ENCODE data around the gene HPS4.
"Not testable (repeated sequence)": the region's sequence is repeated elsewhere in the genome, so short reads cannot be mapped to it uniquely, and the experiment has no call there.

The HPS4 gene

DNA sequence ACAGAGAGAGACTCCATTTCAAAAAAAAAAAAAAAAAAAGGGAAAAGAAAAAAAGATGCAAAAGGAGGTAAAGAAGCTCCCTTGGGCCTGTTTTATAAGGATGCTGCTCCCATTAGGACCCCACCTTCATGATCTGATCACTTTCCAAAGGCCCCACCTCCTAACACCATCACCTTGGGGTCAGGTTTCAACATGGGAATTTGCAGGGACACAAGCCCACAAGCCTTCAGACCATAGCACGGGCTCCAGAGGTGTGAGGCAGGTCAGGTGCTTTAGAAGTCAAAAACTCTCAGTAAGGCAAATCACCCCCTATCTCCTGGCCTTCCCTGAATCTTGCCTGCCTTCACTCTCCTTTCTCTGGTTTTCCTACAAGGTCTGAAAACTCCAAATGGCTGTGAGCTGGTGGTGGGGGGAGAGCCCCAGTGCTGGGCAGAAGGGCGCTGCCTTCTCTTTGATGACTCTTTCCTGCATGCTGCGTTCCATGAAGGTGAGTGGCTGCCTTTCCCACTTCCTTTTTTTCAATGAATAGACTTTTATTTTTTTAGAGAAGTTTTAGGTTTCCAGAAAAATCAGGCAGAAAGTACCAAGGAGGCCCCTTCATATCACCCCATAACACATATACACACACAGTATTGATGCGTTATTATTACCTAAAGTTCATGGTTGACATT is 41.4 kb downstream of the HPS4 start:
- DNase-seq (ENCODE audit: low spot score), result no peak

DNA sequence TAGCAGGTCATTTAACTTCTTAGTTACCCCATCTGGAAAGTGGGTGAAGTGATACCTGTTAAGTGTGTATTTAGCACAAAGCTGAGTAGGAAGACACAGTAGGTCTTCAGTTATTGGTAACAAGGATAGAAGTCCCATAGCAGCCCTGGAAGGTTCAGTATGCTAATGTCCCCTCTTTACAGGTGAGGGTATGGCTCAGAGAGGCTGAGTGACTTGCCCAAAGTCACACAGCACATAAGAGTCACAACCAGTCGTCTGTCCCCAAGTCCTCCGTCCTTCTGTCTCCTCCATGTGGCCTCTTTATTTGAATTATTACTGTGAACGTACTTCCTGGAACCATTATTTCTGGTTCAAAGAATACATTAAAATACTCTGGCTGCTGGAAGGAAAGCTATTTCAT is 44.0 kb downstream of the HPS4 start:
- DNase-seq (ENCODE audit: low spot score), result no peak

DNA sequence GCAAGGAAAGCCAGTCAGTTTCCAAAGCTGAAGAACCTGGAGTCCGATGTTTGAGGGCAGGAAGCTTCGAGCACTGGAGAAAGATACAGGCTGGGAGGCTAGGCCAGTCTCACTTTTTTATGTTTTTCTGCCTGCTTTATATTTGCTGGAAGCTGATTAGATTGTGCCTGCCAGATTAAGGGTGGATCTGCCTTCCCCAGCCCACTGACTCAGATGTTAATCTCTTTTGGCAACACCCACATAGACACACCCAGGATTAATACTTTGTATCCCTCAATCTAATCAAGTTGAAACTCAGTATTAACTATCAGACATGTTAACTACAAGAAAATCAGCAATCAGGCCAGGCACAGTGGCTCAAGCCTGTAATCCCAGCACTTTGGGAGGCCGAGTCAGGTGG is 44.8 kb downstream of the HPS4 start:
- DNase-seq (ENCODE audit: low spot score), result not testable (repeated sequence)

DNA sequence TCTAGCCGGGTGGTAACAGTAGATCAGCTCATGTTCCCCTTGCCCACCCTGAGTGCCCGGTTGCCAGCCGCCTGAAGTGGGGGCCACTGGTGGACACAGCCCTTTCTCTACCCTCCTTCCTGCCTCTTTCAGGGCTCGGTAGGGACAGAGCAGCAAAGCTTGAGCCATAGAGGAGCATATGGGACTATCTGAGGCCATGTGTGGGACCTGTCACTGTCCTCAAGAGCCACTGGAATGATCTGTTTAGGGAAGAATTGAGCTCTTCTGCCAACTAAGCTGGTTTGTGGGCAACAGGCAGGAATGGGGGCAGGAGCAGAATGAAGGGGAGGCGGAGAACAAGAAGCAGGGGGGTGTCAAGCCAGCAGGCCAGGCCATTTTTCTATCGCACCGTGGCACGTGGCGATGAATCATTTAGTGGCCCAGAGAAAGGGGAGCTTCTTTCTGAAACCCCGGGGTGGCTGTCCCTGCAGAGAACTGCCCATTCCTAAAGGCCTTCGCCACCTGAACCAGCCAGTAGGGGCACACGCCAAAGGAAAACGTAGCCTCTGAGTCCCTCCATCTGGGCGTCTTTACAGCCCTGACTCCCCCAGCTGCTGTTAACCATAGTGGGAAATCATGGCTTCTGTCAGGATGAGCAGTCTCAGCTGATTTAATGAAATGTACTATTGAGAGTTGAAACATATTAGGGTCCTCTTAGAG is 45.7 kb downstream of the HPS4 start:
- no peak for DNase-seq (ENCODE audit: low spot score)

DNA sequence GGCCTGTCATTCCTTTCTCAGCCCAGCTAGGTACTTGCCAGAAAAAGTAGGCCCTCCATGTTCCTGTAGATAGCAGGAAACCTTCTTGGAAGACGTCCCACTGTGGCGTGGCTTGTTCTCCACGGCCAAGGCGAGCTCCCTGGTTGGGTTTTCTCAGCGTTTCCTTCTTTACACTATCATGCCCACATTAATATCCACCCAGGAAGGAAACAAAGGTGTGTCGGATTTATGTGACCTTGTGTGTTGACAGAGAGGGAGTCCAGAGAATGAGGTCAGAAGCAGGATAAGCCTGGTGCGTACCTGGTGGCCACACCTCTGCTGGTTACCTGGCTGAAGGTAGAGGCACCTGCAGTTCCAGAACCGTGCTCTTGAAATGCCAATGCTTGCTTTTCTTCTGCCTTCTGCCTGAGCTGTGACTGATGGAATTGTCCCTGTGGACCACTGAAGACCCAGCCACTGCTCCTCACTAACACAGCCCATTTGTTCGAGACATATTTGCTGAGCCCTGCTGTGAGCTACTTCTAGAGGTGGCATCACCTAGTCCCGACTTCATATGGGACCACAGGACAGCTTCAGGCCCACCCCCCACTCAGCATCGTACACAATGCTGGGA is 46.6 kb downstream of the HPS4 start:
- DNase-seq (ENCODE audit: low spot score), result no peak

DNA sequence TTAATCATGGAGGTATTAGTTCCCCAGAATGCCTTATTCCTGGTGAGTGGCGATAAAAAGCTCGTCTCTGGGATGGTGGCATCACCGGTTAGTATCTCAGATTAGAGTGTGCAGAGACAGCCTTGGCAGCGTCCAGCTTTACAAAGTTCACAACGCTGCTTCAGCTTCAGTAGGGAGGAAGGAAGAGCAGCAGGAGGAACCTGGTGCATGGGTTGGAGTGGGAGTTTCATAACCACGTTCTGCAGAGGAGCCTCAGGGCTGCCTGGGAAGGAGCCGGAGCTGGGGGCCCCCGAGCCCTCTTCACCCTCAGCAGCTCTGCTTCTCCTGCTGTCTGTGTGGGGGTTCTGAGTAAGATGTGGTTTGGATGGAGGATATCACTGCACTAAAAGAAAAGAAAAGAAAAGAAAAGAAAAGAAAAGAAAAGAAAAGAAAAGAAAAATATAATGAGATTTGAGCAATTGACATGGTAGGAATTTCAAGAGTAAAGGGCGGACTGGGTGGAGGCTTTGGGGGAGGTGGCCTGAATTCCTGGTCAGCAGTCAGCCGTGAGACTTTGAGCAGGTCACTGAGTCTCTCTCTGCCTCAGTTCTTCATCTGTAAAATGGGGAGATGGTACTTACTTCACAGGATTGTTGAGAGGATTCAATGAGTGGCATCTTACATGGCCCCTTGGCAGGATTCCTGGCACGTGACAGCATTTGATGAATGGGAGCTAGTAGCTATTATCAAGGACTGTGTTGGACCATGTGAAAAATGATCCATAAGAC is 48.1 kb downstream of the HPS4 start:
- DNase-seq (ENCODE audit: low spot score), result no peak

DNA sequence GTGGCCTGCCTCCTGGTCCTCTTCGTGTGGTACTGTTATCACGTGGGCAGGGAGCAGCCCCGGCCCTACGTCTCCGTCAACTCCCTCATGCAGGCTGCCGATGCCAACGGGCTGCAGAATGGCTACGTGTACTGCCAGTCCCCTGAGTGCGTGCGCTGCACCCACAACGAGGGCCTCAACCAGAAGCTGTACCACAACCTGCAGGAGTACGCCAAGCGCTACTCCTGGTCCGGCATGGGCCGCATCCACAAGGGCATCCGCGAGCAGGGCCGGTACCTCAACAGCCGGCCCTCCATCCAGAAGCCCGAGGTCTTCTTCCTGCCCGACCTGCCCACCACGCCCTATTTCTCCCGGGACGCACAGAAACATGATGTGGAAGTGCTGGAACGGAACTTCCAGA is 49.8 kb downstream of the HPS4 start:
- DNase-seq (ENCODE audit: low spot score), result no peak

DNA sequence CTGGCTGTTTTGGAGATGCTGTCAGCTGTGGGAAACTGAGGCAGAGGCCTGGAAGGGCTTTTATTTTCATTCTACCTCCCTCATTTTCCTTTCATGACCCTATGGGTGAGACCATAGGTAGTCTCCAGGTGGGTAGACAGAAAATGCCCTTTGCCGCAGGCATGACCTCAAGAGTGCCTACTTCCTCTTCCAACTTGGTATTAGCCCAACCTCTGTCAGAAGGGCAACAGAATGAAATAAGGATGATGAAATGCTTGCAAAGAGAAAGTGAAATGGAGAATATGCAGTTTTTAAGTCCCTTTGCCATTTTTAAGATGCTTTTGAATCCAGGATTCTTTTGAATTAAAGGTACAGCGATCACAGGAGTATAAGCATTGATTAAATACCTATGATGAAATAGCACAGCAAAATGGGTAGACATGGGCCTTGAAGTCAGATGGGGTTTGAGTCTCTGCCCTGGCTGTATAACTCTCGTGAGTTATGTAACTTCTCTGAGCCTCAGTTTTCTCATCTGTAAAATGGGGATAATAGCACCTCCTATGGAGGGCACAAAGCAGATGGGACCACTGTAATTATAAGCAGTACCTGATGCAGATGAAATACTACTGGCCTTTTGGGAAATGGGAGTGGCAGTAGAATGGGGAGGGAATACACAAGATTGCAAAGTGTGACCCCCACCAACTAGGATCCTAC is 50.8 kb downstream of the HPS4 start:
- no peak for DNase-seq (ENCODE audit: low spot score)

DNA sequence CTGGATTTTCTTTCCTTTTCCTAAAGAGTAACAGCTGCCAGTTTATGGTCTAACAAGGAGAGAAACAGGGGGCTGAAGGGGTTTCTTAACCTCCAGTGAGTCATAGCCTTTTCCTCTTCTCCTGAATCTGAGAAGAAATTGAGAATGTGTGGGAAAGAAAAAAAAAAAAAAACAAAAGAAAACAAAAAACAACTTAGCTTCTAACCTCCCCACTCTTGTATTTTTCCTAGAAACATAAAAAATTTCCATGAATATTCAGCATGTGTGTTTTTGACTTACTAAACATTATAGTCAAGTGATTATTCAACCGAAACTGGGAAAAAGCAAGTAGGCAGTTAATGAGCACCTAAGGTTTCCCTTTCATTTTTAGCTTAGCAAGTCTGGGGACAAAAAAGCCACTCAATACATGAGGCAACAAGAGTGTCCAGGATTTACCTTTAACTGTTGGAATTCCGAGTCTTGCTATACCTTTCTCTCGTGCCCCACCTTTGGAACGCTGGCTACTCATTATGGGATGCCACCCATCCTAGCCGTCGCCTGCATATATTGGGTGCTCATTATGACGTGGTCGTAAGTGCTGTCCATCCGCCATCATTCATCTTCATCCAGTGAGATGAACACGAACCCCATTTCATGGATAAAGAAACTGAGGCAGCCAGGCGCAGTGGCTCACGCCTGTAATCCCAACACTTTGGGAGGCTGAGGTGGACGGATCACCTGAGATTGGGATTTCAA is 52.2 kb downstream of the HPS4 start:
- DNase-seq (ENCODE audit: low spot score), result no peak

DNA sequence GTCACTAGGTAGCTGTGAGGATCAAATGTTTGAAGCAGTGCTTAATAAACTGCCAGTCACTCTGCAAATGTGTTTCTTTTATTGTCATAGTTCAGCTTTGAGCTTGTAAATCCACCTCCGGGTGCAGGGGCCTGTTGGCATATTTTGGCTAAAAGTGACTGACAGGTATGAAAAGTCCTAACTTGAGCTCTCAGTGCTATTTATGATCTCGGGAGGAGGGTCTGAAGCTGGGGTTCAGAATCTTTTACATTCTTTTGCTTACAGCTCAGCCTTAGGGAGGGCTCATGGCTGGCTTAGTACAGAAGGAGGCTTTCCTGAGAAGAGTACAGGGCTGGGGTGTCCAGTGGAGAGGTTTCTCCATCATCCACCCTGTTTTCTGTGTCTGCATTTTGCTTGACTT is 53.0 kb downstream of the HPS4 start:
- no peak for DNase-seq (ENCODE audit: low spot score)

DNA sequence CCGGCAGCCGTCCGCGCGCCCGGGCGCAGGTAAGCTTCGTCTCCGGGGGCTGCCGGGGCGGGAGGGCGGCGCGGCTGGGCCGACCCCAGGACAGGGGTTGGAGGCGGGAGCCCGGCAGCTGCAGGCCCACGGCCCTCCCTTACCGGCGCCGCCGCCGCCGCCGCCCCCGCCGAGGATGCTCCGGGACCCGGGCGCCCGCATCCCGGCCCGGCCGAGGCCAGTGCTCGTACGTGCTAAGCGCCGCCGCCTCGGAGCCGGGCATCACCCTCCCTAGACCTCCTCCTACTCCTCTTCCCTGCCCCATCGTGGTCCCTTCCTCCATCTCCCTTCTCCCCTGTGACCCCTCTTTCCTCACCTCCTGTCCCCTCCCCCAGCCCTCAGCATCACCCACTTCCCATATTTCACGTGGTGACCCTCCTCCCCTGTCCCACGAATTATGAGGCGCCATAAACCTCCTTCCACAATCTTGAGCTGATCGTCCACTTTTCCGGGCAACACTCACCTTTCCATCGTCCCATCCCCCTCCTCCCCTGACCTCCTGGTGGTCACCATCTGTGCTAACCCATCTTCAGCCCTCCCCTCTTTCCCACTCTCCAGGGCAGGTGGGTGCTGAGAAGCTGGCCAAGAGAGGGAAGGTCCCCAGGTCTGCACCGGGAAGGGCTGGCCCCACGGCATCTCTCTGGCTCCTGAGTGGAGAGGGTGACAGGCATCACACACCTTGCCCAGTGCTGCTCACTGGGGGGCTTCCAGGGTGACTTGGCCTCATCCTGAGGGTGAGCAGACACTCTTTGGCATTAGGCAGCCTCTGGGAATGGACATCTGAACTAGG is 53.9 kb downstream of the HPS4 start:
- DNase-seq (ENCODE audit: low spot score), result peak; percentile 42

DNA sequence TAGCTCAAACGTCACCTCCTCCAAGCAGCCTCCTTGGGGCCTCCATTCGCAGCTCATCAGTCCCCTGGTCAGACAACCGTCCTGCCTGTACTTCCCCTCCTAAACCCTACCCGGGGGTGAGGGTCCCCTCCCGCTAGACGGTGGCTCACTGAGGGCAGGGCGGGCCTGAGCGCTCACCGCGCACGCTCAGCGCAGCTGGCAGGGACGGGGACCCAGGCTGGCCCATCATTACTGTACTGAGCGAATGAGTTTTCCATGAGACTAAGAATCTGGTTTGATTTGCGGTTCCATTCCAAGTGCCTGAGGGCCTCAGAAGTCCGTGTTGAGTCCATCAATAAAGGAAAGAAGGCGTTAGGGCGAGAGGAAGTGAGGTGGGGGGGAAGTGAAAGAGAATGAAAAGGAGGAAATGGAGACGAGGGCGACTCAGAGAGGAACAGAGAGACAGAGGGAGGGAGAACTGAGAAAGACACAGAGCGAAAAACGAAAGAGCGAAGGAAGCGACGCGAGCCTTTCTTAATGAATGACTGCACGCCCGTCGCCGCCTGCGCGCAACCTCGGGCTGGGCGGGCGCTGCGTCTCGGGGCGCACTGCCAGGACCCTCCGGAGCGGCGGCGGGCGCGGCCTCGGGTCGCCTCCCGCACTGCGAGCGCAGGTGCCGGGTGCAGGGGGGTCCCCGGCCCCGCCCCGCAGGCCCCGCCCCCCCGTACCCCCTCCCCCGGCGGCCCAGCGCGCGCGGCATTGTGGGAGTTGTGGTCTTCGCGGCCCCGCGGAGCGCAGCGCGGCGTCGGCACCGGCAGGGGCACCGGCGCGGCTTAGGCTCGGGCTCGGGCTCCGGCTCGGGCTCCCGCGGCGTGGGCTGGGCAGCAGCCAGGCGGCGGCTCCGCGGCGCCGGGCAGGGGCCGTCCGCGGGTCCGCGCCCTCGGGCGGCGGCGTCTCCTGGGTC is 54.8 kb downstream of the HPS4 start, which contains the start of gene ASPHD2:
Gene ASPHD2 (plus strand): TSS at position 746 of the 943 bp plus-strand sequence. CDS start 4,356 bp downstream, outside the sequence.
- peak; percentile 91 for DNase-seq (ENCODE audit: low spot score)

DNA sequence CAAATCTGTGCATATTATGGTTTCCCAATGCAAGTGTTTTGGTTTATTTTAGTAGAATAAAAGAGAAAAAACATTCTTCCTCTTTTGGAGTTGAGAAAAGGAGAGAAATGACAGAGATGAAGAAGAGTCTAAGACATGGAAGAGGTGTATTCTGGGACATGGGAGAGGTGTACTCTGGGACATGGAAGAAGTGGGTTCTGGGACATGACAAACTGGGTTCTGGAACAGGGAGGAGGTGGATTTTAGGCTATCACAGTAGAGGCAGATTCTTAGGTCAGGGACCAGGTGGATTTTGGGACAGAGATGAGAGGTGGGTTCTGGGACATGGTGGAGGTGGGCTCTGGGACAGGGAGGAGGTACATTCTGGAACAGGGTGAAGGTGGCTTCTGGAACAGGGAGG is 56.7 kb downstream of the HPS4 start:
- no peak for DNase-seq (ENCODE audit: low spot score)

DNA sequence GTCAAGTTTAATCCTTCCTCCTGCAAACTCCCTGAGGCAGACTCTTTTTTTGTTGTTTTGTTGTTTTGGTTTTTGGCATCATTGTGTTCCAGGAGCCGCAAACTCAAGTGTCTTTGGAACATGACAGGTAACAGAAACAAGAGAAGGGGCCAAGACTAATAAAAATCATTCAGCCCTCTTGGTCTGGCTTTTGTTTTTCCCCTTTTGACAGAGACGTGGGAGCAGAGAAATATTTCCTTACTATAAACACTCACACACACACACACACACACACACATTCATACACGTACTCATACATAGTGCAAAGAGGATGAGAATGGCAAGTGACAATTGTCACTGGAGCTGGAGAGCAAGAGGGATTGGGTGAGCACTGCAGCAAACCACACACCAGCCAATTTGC is 65.0 kb downstream of the HPS4 start:
- DNase-seq (ENCODE audit: low spot score), result no peak

DNA sequence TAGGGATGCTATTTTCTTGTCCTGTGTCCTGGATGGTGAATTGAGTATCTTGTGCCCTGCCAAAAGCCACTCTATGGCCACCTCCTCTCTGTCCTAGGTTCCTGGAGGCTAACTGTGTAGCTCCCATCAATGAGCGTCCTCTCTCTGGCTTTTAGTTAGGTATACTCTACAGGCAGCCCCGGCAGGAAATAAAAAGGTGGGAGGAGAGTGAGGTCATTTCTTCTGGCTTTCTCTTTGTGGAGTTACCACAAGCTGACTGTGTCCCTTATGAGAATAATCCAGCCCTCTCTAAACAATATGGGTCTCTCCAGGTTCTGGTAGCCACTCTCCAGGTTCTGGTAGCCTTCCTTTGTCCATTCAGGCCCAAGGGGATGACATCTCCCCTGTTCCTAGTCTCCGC is 66.2 kb downstream of the HPS4 start:
- DNase-seq (ENCODE audit: low spot score), result no peak

DNA sequence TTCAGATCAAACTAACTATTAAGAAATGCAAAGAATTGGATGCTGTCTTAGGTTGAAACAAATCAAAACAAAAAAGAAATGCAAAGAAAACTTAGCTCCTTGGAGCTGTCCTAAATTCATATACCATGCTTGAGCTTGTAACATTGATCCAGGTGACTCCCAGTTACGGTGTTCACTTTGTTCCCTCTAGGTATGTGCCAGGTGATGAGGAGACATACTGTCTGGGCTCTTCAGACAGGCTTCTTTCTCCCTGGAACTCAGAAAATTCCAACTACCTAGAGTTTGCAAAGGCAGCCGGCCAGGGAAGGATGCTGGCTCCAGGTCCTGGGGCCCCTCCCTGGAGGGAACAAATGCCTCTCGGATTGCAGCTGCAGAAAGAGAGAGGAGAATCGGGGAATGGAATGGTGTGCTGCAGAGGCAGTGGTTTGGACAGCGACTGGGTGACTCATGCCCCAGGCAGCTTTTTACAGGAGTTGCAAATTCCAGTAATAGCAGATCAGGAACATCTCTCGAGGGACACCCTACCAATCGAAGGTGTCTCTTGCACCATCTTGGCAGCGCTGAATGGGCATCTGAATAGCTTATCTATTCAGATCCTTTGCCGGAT is 66.8 kb downstream of the HPS4 start:
- DNase-seq (ENCODE audit: low spot score), result peak; percentile 93

DNA sequence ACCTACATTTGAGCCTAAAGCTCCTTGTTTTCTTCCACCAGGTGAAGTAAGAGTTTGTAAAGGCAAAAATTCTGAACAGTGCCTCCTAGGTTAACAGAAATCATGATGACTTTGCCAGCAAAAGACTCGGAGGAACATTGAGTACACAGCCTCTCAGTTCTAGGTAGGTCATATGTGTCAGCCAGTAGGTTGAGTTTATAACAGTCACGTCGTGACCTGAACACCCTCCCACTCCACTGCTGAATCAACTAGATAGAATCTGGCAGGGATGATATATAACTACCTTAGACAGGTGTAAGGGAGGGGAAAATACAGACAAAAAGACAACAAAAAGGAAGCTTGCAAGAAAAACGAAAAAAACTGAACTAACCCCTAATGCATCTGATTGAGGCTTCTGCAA is 67.3 kb downstream of the HPS4 start:
- DNase-seq (ENCODE audit: low spot score), result no peak

DNA sequence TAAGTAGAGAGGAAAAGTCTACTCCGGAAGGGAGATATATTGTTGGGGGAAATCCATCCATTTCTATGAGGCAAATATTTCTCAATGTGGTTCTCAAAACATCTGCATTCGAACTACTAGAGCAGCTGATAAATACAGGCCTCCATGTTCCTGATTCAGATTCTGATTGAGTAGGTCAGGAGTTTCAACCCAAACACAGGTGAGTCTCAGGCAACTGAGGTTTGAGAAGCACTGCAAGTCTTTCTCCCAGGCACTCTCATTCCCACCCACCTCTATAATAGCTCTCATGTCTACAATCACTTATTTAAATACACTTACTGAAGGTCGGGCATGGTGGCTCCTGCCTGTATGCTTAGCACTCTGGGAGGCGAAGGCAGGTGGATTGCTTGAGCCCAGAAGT is 69.2 kb downstream of the HPS4 start:
- no peak for DNase-seq (ENCODE audit: low spot score)

DNA sequence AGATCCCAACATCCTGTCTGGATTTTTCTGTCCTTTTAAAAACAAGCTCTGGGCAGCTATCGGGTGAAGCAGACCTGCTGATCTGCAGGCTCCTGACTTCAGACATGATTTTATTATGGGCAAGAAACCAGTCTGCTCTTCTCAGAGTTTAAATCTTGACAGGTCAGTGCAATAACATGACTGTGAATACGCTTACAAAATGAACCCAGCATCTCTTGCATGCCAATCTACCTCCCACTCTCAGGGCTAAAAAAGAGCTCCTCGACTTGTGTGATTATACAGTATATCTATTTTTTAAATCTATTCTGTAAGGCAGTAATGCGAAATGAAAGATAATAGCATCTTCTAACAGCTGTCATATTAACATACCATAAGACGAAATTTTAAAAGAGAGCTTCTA is 73.2 kb downstream of the HPS4 start:
- no peak for DNase-seq (ENCODE audit: low spot score)
